ENCODE data around the gene SH3RF1.
A peak's percentile ranks its signal among the peaks of the same experiment; 100 is the strongest.

Gene SH3RF1

GRCh38 chr4:169090484-169091215 lies 180.1 kb downstream of the SH3RF1 start:
- Histone ChIP-seq H3K27me3 (replicated peaks; ENCODE audit: control insufficient read depth, insufficient read depth, low read length) (no peaks in the 10 kb centered on the region), H3K4me3 (replicated peaks; ENCODE audit: low read depth, low read length) (no peak overlapping the region), H3K36me3 (ENCODE audit: control insufficient read depth, insufficient read depth, low read length) (no peaks in the 10 kb centered on the region)
- no peak for TF ChIP-seq CTCF (IDR thresholded peaks at IDR 0.05; ENCODE audit: insufficient read depth, low read length, poor library complexity, severe bottlenecking)
- DNase-seq (ENCODE audit: extremely low read depth, insufficient read length), result no peak

GRCh38 chr4:169089004-169089403 lies 181.8 kb downstream of the SH3RF1 start:
- no peak for DNase-seq (ENCODE audit: extremely low read depth, insufficient read length)
- no peak for TF ChIP-seq CTCF (IDR thresholded peaks at IDR 0.05; ENCODE audit: insufficient read depth, low read length, poor library complexity, severe bottlenecking)
- Histone ChIP-seq H3K36me3 (ENCODE audit: control insufficient read depth, insufficient read depth, low read length) (no peaks in the 10 kb centered on the region), H3K4me3 (replicated peaks; ENCODE audit: low read depth, low read length) (no peak overlapping the region), H3K27me3 (replicated peaks; ENCODE audit: control insufficient read depth, insufficient read depth, low read length) (no peaks in the 10 kb centered on the region)

GRCh38 chr4:169084954-169085353 lies 185.8 kb downstream of the SH3RF1 start:
- no peak for TF ChIP-seq CTCF (IDR thresholded peaks at IDR 0.05; ENCODE audit: insufficient read depth, low read length, poor library complexity, severe bottlenecking)
- H3K27me3 ChIP-seq (replicated peaks; ENCODE audit: control insufficient read depth, insufficient read depth, low read length), result no peaks in the 10 kb centered on the region
- H3K4me3 ChIP-seq (replicated peaks; ENCODE audit: low read depth, low read length), result no peak overlapping the region
- no peak for DNase-seq (ENCODE audit: extremely low read depth, insufficient read length)
- H3K36me3 ChIP-seq (ENCODE audit: control insufficient read depth, insufficient read depth, low read length), result no peaks in the 10 kb centered on the region

- Histone ChIP-seq H3K27me3 (replicated peaks; ENCODE audit: control insufficient read depth, insufficient read depth, low read length) (no peaks in the 10 kb centered on the region), H3K36me3 (ENCODE audit: control insufficient read depth, insufficient read depth, low read length) (no peaks in the 10 kb centered on the region), H3K4me3 (replicated peaks; ENCODE audit: low read depth, low read length) (no peak overlapping the region)
- no peak for TF ChIP-seq CTCF (IDR thresholded peaks at IDR 0.05; ENCODE audit: insufficient read depth, low read length, poor library complexity, severe bottlenecking)
- DNase-seq (ENCODE audit: extremely low read depth, insufficient read length), result no peak
Observed at GRCh38 chr4:169080981-169081380, 189.8 kb downstream of the SH3RF1 start.

- H3K27me3 ChIP-seq (replicated peaks; ENCODE audit: control insufficient read depth, insufficient read depth, low read length), result no peaks in the 10 kb centered on the region
- no peak for TF ChIP-seq CTCF (IDR thresholded peaks at IDR 0.05; ENCODE audit: insufficient read depth, low read length, poor library complexity, severe bottlenecking)
- H3K4me3 ChIP-seq (replicated peaks; ENCODE audit: low read depth, low read length), result peak overlapping the region; percentile 47
- no peaks in the 10 kb centered on the region for H3K36me3 ChIP-seq (ENCODE audit: control insufficient read depth, insufficient read depth, low read length)
- peak; percentile 59 for DNase-seq (ENCODE audit: extremely low read depth, insufficient read length)
Observed at GRCh38 chr4:169079942-169080827, 190.6 kb downstream of the SH3RF1 start.
